ENCODE measurements around the gene LKAAEAR1. TPM values are rescaled to one million over a fixed set of nuclear protein-coding genes. Genes with fewer than 3 reads are reported as not detected.

The LKAAEAR1 gene
- total and polyA plus RNA-seq, 2 of the 13 experiments (the other 11 are each of a cell fraction or from before 2014, with no cell fraction given), result not detected

DNA sequence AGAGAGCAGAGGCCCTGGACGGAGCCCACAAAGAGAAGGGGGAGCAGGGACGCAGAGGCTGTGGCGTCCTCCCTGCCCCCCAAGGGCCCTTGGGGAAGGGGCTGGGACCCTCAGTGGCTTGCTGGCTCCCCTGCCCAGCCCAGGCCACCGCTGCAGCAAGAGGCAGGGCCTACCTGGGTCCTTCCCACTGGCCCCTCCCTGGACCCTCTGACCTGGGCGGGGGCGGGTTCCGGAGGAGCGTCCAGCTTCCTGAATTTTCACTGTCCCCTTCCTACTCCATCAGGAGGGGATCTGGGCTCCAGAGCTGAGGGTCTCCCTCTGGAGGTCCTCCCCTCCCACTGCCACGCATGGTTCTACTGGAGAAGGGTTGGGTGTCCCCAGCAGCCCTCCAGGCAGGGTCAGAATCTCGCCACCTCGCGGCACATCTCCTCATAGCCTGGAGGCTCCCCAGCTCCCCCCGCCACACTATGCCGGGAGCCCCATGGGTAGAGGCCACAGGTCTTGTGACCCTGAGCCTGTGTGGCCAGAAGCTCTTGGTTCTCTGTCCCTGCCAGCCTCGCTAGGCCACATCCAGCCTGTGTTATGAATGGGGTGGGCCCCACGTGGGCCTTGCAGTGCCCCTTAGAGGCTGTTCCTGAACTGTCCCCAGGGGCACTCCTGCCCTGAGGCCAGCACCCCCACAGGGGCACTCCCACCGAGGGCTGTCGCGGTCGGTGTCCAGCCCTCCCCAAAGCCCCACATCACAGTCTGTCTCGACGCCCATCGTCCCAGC is 33.8 kb downstream of the LKAAEAR1 start (continued):
- TF ChIP-seq ZNF225 (CRISPR knock-in tag; IDR thresholded peaks at IDR 0.05) (peak; percentile 55; the same call in 1 of the 2 replicates), SP140L (CRISPR knock-in tag; IDR thresholded peaks at IDR 0.05; ENCODE audit: borderline replicate concordance) (no peak), ZNF484 (CRISPR knock-in tag; IDR thresholded peaks at IDR 0.05; ENCODE audit: borderline replicate concordance, low read depth) (no peak), IRF2 (CRISPR knock-in tag; IDR thresholded peaks at IDR 0.05) (peak; percentile 84; the same call in 1 of the 2 replicates), AHDC1 (CRISPR knock-in tag; IDR thresholded peaks at IDR 0.05; ENCODE audit: borderline replicate concordance) (no peak), ZEB1 (IDR thresholded peaks at IDR 0.05; ENCODE audit: insufficient replicate concordance, low read depth) (peak; percentile 37), MLLT10 (CRISPR knock-in tag; IDR thresholded peaks at IDR 0.05) (no peak), ZNF17 (CRISPR knock-in tag; IDR thresholded peaks at IDR 0.05) (no peak), SMARCE1 (IDR thresholded peaks at IDR 0.05; ENCODE audit: borderline replicate concordance) (no peak), ZNF782 (CRISPR knock-in tag; IDR thresholded peaks at IDR 0.05; ENCODE audit: borderline replicate concordance) (no peak), ELF3 (CRISPR knock-in tag; IDR thresholded peaks at IDR 0.05) (peak; percentile 10), HCFC1 (IDR thresholded peaks at IDR 0.05; ENCODE audit: low read depth, low read length) (no peak), MED8 (CRISPR knock-in tag; IDR thresholded peaks at IDR 0.05; ENCODE audit: insufficient replicate concordance) (no peak), HNF4G (IDR thresholded peaks at IDR 0.05; ENCODE audit: borderline replicate concordance, low read depth, low read length) (no peak), HNF4G (CRISPR knock-in tag; IDR thresholded peaks at IDR 0.05; ENCODE audit: borderline replicate concordance, low read depth) (peak; percentile 29; the same call in 1 of the 2 replicates), TIGD3 (CRISPR knock-in tag; IDR thresholded peaks at IDR 0.05; ENCODE audit: borderline replicate concordance) (peak; percentile 26; the same call in 1 of the 2 replicates), TBL1XR1 (IDR thresholded peaks at IDR 0.05; ENCODE audit: borderline replicate concordance, low read length, partially characterized antibody) (no peak), ZBTB42 (CRISPR knock-in tag; IDR thresholded peaks at IDR 0.05) (no peak)
- TF ChIP-seq, protein P1, sequence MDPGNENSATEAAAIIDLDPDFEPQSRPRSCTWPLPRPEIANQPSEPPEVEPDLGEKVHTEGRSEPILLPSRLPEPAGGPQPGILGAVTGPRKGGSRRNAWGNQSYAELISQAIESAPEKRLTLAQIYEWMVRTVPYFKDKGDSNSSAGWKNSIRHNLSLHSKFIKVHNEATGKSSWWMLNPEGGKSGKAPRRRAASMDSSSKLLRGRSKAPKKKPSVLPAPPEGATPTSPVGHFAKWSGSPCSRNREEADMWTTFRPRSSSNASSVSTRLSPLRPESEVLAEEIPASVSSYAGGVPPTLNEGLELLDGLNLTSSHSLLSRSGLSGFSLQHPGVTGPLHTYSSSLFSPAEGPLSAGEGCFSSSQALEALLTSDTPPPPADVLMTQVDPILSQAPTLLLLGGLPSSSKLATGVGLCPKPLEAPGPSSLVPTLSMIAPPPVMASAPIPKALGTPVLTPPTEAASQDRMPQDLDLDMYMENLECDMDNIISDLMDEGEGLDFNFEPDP (CRISPR knock-in tag; conservative IDR thresholded peaks at IDR 0.05), result 0 out of 2 replicates have a peak, but pooled peaks have one; percentile 81

All from HepG2 (cell line).